Testis (tissue), 3 donors: ENCODE data around the gene LAMA1. TPM values are rescaled to one million over a fixed set of nuclear protein-coding genes. Genes with fewer than 3 reads are reported as not detected.

Source experiments
- DNase-seq: peaks from one replicate; pipeline ENCODE4 v3.0.0-alpha.2; 2019
- H3K27ac ChIP-seq, 2 donors: fragments of 200-600 bp; sonication (generic); one replicate each; pipeline ENCODE4 v1.5.1; 2019
- H3K27me3 ChIP-seq: fragments of 200-600 bp; sonication (generic); one replicate; pipeline ENCODE4 v1.5.1; 2019
- H3K36me3 ChIP-seq: fragments of 200-600 bp; sonication (generic); one replicate; pipeline ENCODE4 v1.5.1; 2017; ENCODE audit warnings: low read depth; ENCODE audit errors: missing control alignments
- H3K4me1 ChIP-seq: fragments of 200-600 bp; sonication (generic); one replicate; pipeline ENCODE4 v1.5.1; 2019
- H3K4me3 ChIP-seq, 2 donors: fragments of 200-600 bp; sonication (generic); one replicate each; pipeline ENCODE4 v1.5.1; 2017 to 2019
- H3K9me3 ChIP-seq: fragments of 200-600 bp; sonication (generic); one replicate; pipeline ENCODE4 v1.5.1; 2017
- POLR2A ChIP-seq: fragments of 450-650 bp; IDR thresholded peaks from one replicate; pipeline ENCODE4 v1.6.1; 2017; ENCODE audit warnings: antibody characterized with exemption, mild to moderate bottlenecking, moderate library complexity
- WGBS, 2 donors: methylation state at CpG; one replicate each; pipeline ENCODE4 v1.1.5; 2018; 5-methylcytosine and 5-hydroxymethylcytosine counted together
- intact Hi-C: fragments of 100-400 bp; cut with DNase I; formaldehyde crosslinking; loops from one replicate; pipeline ENCODE4 v1.15.1; 2023; ENCODE audit warnings: low total_unique reads
- polyA plus RNA-seq: library from polyadenylated mRNA; stranded (reverse); fragments of 350-450 nt; fragmentation: Illumina TruSeq; extraction: RNeasy Lipid Tissue Mini Kit (QIAGEN cat#74804); gene quantifications from one replicate; pipeline ENCODE4 v1.2.3, GENCODE V29; 2014; ENCODE audit warnings: low read depth, low replicate concordance; ENCODE audit not compliant: insufficient read depth
- total RNA-seq, 2 donors: library from RNA; depleted of rRNA; stranded (reverse); fragments of >200 nt; gene quantifications; one replicate each; pipeline ENCODE4 v1.2.3, GENCODE V29; 2016
- TF ChIP-seq, protein P1 (sequence below), 3 experiments: fragments of 450-650 bp in 2 of 3; fragments of 200-600 bp in 1 of 3; sonication (generic) in 1 of 3; IDR thresholded peaks; one replicate each; pipeline ENCODE4 v1.5.1; 2016 to 2019; ENCODE audit warnings: antibody characterized with exemption in 3 of 3, mild to moderate bottlenecking in 2 of 3, moderate library complexity in 1 of 3

The LAMA1 gene
- total and polyA plus RNA-seq, 3 donors from 2014 or later = 35.7 to 146 (median 141) TPM

DNA sequence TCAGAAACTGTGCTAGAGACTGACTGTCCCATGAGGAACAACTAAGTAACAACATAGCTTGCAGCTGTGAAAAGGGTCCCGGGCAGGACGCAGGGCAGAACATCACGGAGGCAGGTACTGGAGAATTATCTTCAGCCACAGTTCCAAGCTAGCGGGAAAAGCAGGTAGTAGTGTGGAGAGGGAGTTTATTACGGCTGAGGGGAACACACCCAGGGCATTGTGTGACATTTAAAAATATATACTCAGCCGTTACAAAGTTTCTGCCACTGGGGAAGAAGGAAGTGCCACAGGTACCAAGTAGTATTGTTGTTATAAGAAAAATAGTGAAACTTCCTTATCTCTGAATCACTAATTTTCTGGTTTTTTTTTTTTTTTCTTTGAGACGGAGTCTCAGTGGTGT, 179.6 kb downstream of the LAMA1 start:
- Histone ChIP-seq H3K36me3 (no peaks in the 10 kb centered on the region), H3K4me1 (no peaks in the 10 kb centered on the region), H3K4me3 (no peak overlapping the region), H3K27ac (no peak overlapping the region), H3K9me3 (no peaks in the 10 kb centered on the region), H3K27me3 (no peaks in the 10 kb centered on the region)
- TF ChIP-seq, protein P1, sequence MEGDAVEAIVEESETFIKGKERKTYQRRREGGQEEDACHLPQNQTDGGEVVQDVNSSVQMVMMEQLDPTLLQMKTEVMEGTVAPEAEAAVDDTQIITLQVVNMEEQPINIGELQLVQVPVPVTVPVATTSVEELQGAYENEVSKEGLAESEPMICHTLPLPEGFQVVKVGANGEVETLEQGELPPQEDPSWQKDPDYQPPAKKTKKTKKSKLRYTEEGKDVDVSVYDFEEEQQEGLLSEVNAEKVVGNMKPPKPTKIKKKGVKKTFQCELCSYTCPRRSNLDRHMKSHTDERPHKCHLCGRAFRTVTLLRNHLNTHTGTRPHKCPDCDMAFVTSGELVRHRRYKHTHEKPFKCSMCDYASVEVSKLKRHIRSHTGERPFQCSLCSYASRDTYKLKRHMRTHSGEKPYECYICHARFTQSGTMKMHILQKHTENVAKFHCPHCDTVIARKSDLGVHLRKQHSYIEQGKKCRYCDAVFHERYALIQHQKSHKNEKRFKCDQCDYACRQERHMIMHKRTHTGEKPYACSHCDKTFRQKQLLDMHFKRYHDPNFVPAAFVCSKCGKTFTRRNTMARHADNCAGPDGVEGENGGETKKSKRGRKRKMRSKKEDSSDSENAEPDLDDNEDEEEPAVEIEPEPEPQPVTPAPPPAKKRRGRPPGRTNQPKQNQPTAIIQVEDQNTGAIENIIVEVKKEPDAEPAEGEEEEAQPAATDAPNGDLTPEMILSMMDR (IDR thresholded peaks at IDR 0.05) = no peak
- no peak for TF ChIP-seq POLR2A
- DNase-seq = no peak
- intact Hi-C loops = no loop called here
- 56 to 66% methylated on average over 7 of the region's 7 CpGs for WGBS, 2 donors

DNA sequence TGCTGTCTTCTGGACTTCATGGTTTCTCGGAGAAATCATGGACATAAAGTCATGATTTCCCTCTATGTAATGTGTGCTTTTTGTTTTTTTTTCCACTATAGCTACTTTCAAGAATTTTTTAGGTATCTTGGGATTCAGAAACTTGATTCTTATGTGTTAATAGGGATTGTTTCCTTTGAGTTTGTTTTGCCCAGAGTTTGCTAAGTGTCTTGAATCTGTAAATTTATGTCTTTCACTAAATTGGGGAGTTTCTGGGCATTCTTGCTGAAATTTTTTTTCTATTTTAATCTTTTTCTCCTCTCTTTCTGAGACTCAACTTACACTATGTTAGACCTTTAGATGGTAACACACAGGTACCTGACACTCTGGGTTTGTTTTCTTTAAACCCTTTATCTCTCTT, 182.7 kb downstream of the LAMA1 start:
- Histone ChIP-seq H3K9me3 (no peaks in the 10 kb centered on the region), H3K27me3 (no peaks in the 10 kb centered on the region), H3K36me3 (no peaks in the 10 kb centered on the region), H3K4me1 (no peaks in the 10 kb centered on the region), H3K4me3 (no peak overlapping the region), H3K27ac (no peak overlapping the region)
- no peak for DNase-seq
- intact Hi-C loops = no loop called here
- WGBS, 2 donors = 90 to 93% methylated on average over 1 of the region's 1 CpG
- no peak for TF ChIP-seq POLR2A

DNA sequence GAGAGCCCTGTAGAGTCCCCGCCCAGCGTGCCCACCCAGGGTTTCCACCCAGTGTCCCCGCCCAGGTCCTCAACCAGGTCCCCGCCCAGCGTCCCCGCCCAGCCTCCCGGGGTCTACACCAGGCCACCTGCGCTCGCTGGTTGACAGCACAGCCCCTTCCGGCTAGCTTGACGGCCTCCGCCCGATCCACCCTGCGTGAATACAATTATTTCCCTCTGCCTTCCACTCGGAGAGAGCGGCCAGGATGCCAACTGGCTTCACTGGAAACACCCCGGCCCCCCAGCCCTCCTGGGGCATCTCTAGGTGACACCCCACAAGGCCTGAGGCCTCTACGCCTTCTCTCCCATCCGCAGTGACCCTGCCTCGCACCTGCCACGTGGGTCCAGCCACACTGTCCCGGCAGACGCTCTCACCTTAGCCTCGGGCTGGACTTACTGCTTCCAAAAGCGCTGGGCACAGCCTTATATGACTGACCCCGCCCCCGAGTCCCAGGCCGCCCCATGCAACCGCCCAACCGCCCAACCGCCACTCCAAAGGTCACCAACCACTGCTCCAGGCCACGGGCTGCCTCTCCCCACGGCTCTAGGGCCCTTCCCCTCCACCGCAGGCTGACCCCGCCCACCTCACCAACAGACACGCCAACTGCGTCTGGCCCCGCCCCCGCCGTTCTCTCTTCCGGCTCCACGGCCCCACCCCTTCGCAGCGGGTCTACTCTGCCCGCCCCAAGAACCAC, 188.1 kb downstream of the LAMA1 start:
- H3K9me3 ChIP-seq = no peaks in the 10 kb centered on the region
- intact Hi-C loops = no loop called here
- H3K4me1 ChIP-seq = peaks cover 5% of the 10 kb centered on the region
- 67 to 81% methylated on average over 24 to 45 of the region's 45 CpGs for whole genome bisulfite sequencing, 2 donors
- no peaks in the 10 kb centered on the region for H3K27me3 ChIP-seq
- H3K27ac ChIP-seq = no peak overlapping the region
- no peak for TF ChIP-seq POLR2A
- TF ChIP-seq, protein P1 (IDR thresholded peaks at IDR 0.05) = no peak
- H3K36me3 ChIP-seq = no peaks in the 10 kb centered on the region
- H3K4me3 ChIP-seq = peak overlapping the region; percentile 44 to 56
- DNase-seq = peak; percentile 74

DNA sequence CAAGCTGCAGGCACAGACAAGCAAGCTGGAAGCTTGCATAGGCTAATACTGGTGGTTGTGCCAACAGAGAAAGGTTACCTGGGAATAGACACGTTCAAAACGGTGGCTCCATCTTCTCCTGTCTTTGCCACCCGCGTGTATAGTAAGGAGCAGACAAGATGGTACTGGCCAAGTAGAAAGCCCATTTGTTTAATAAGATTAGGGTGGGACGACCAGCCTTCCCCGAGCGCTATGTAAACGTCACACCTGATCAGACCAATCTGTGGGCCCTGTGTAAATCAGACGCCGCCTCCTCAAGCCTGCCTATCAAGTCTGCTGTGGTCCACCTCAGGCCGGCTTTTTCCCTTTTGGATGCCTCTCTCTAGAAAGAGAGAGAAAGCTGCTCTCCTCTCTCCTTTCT, 189.2 kb downstream of the LAMA1 start:
- H3K27me3 ChIP-seq = no peaks in the 10 kb centered on the region
- H3K27ac ChIP-seq = no peak overlapping the region
- peaks cover 5% of the 10 kb centered on the region for H3K4me1 ChIP-seq
- TF ChIP-seq, protein P1 (IDR thresholded peaks at IDR 0.05) = no peak
- TF ChIP-seq POLR2A = no peak
- intact Hi-C loops = no loop called here
- 55 to 77% methylated on average over 11 of the region's 11 CpGs for WGBS, 2 donors
- no peaks in the 10 kb centered on the region for H3K9me3 ChIP-seq
- no peaks in the 10 kb centered on the region for H3K36me3 ChIP-seq
- no peak overlapping the region for H3K4me3 ChIP-seq
- no peak for DNase-seq

DNA sequence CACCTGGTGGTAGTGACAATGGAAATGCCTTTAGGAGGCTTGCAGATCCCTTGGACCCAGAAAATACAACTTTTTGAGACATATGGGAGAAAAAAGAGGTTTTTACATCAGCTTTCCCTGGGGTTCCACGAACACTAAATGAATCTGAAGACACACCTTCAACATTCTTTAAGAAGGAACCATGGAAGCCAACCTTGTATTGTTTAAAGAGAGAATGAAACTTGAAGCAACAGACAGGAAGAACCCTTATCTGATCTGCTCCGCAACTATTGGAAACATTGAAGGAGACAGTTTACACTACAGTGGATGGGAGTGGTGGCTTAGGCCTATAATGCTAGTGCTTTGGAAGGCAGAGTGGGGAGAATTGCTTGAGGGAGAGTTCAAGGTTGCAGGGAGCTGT, 190.4 kb downstream of the LAMA1 start:
- DNase-seq = peak; percentile 43
- TF ChIP-seq, protein P1 (IDR thresholded peaks at IDR 0.05) = no peak
- no peak for TF ChIP-seq POLR2A
- Histone ChIP-seq H3K4me1 (peaks cover 5% of the 10 kb centered on the region), H3K4me3 (no peak overlapping the region), H3K9me3 (no peaks in the 10 kb centered on the region), H3K36me3 (no peaks in the 10 kb centered on the region), H3K27ac (peak overlapping the region in 1 of 2 donors; percentile 21), H3K27me3 (no peaks in the 10 kb centered on the region)
- WGBS, 2 donors = 54 to 57% methylated on average over 2 of the region's 2 CpGs
- intact Hi-C loops = no loop called here
